ENCODE results near the gene PNLIPRP1. TPM values are rescaled to one million over a fixed set of nuclear protein-coding genes. Genes with fewer than 3 reads are reported as not detected.

The PNLIPRP1 gene
- total and polyA plus RNA-seq, 12 donors: 0.24 to 1.5 (median 0.88) TPM; not detected in 7

- Histone ChIP-seq H3K4me1 (replicated peaks in 1 of 2) (no peaks in the 10 kb centered on the region), H3K36me3 (replicated peaks in 1 of 2) (no peaks in the 10 kb centered on the region), H3K9me3 (replicated peaks in 1 of 3) (no peaks in the 10 kb centered on the region), H3K27me3 (no peaks in the 10 kb centered on the region), H3K4me3 (no peak overlapping the region), H3K27ac (no peak overlapping the region)
- no peak for DNase-seq
- intact Hi-C loops (cut with DNase I): no loop called here
- no peak for TF ChIP-seq POLR2A (IDR thresholded peaks at IDR 0.05)
- TF ChIP-seq CTCF (IDR thresholded peaks at IDR 0.05): no peak
These were observed 7.6 kb downstream of the PNLIPRP1 start for GRCh38 chr10:116598329-116598728.

GRCh38 chr10:116599991-116600390 is 9.2 kb downstream of the PNLIPRP1 start:
- no peak for DNase-seq
- Histone ChIP-seq H3K27me3 (no peaks in the 10 kb centered on the region), H3K4me3 (no peak overlapping the region), H3K9me3 (replicated peaks in 1 of 3) (no peaks in the 10 kb centered on the region), H3K27ac (no peak overlapping the region), H3K36me3 (replicated peaks in 1 of 2) (no peaks in the 10 kb centered on the region), H3K4me1 (replicated peaks in 1 of 2) (no peaks in the 10 kb centered on the region)
- TF ChIP-seq CTCF (IDR thresholded peaks at IDR 0.05): no peak
- no peak for TF ChIP-seq POLR2A (IDR thresholded peaks at IDR 0.05)
- 46 to 55% (median 54%) methylated on average over 5 of the region's 5 CpGs for WGBS, 4 donors
- intact Hi-C loops (cut with DNase I): no loop called here

GRCh38 chr10:116602648-116603400 is 12.1 kb downstream of the PNLIPRP1 start:
- Histone ChIP-seq H3K36me3 (replicated peaks in 1 of 2) (no peaks in the 10 kb centered on the region), H3K4me1 (replicated peaks in 1 of 2) (no peaks in the 10 kb centered on the region), H3K4me3 (no peak overlapping the region), H3K27me3 (no peaks in the 10 kb centered on the region), H3K27ac (no peak overlapping the region), H3K9me3 (replicated peaks in 1 of 3) (no peaks in the 10 kb centered on the region)
- WGBS, 4 donors: 79 to 84% (median 81%) methylated on average over 8 to 10 of the region's 10 CpGs
- TF ChIP-seq POLR2A (IDR thresholded peaks at IDR 0.05) (no peak), CTCF (IDR thresholded peaks at IDR 0.05) (no peak)
- intact Hi-C loops (cut with DNase I): no loop called here
- no peak for DNase-seq

- Histone ChIP-seq H3K9me3 (replicated peaks in 1 of 3) (no peaks in the 10 kb centered on the region), H3K4me3 (no peak overlapping the region), H3K27ac (no peak overlapping the region), H3K36me3 (replicated peaks in 1 of 2) (no peaks in the 10 kb centered on the region), H3K27me3 (no peaks in the 10 kb centered on the region), H3K4me1 (replicated peaks in 1 of 2) (no peaks in the 10 kb centered on the region)
- TF ChIP-seq CTCF (IDR thresholded peaks at IDR 0.05) (no peak), POLR2A (IDR thresholded peaks at IDR 0.05) (no peak)
- intact Hi-C loops (cut with DNase I): no loop called here
- WGBS, 4 donors: 72 to 81% (median 73%) methylated on average over 8 of the region's 8 CpGs
- DNase-seq: no peak
These were observed 15.3 kb downstream of the PNLIPRP1 start for GRCh38 chr10:116606061-116606483.
